ENCODE results near the gene FPR2. TPM values are rescaled to one million over a fixed set of nuclear protein-coding genes. Genes with fewer than 3 reads are reported as not detected.

FPR2 gene
- total RNA-seq, 1 experiment from 2014 or later, result not detected

DNA sequence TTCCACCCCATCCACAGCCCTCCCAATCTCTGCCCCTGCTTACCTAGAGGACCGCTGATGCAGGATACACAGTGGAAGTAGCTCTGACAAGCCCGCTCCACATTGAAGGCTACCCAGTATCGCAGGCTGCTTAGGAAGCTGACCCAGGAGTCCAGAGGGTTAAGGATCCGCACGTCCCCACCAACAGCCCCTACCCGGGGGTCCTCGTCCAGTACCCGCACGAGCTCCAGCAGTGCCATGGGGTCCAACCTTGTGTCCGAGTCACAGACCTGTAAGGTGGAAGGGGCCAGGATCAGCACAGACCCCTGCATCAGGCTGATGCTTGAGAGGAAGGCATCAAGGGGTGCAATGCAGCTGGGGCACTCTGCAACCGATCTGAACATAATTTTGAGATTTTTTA is 44.1 kb upstream of the FPR2 start:
- Histone ChIP-seq H3K4me3 (ENCODE audit: low read depth, low read length) (no peak overlapping the region), H3K9me3 (peaks cover 5% of the 10 kb centered on the region; the same call in 1 of the 2 replicates), H3K36me3 (ENCODE audit: control insufficient read depth, insufficient read depth, low read length) (no peaks in the 10 kb centered on the region), H3K27me3 (replicated peaks; ENCODE audit: control insufficient read depth, insufficient read depth, low read length) (no peaks in the 10 kb centered on the region), H3K4me1 (no peaks in the 10 kb centered on the region)
- no peak for DNase-seq
- Mint-ChIP-seq H3K4me3 (ENCODE audit: unreplicated experiment) (no peak overlapping the region), H3K4me1 (ENCODE audit: low read depth, unreplicated experiment) (no peaks in the 10 kb centered on the region), H3K9me3 (ENCODE audit: unreplicated experiment) (peaks cover 41% of the 10 kb centered on the region), H3K27me3 (ENCODE audit: insufficient read depth, unreplicated experiment) (peaks cover 7% of the 10 kb centered on the region), H3K36me3 (ENCODE audit: insufficient read depth, unreplicated experiment) (no peaks in the 10 kb centered on the region), H3K27ac (ENCODE audit: unreplicated experiment) (no peak overlapping the region)
- ChIA-PET POLR2A (no interaction called here), CTCF (no interaction called here)
- TF ChIP-seq, protein P1, sequence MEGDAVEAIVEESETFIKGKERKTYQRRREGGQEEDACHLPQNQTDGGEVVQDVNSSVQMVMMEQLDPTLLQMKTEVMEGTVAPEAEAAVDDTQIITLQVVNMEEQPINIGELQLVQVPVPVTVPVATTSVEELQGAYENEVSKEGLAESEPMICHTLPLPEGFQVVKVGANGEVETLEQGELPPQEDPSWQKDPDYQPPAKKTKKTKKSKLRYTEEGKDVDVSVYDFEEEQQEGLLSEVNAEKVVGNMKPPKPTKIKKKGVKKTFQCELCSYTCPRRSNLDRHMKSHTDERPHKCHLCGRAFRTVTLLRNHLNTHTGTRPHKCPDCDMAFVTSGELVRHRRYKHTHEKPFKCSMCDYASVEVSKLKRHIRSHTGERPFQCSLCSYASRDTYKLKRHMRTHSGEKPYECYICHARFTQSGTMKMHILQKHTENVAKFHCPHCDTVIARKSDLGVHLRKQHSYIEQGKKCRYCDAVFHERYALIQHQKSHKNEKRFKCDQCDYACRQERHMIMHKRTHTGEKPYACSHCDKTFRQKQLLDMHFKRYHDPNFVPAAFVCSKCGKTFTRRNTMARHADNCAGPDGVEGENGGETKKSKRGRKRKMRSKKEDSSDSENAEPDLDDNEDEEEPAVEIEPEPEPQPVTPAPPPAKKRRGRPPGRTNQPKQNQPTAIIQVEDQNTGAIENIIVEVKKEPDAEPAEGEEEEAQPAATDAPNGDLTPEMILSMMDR (IDR thresholded peaks at IDR 0.05; ENCODE audit: insufficient read depth in 1 of 2, low read depth in 1 of 2, low read length in 1 of 2, severe bottlenecking in 1 of 2, unreplicated experiment in 1 of 2), result no peak
- intact Hi-C loops (cut with micrococcal nuclease; ENCODE audit: unreplicated experiment), result no loop called here
- no TSS peak for BruUV-seq (replicated peaks)

DNA sequence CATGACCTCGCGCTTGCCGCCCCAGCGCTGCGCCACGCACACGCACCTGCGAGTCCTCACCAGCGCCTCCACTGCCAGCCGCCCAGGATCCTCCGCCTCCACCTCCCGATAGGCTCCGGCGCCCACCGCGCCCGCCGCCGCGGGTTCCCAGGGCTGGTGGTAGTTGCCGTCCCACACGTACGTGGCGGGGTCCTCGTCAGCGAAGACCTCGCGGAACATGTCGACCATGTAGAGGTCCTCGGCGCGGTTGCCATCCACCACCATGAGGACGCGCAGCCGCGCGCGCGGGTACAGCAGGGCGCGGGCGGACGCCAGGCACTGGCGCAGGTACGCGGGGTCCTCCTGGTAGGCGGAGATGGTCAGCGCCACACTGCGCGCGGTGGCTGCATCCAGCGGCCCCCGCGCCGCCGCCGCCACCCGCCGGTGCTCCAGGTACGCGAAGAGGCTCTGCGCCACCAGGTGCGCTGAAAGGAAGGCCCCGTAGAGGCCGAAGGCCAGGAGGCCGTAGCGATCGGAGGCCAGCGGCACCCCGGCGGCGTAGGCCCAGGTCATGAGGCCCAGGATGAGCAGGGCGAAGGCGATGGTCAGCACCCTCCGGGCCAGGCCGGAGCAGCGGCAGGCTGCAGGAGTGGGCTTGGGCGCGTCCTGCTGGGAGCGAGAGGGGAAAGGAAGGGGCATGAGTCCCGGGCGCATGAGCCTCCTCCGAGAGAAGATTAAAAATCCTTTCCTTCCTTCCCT is 41.6 kb upstream of the FPR2 start:
- intact Hi-C loops (cut with micrococcal nuclease; ENCODE audit: unreplicated experiment), result no loop called here
- CTCF ChIA-PET, result no interaction called here
- Mint-ChIP-seq H3K4me1 (ENCODE audit: low read depth, unreplicated experiment) (no peaks in the 10 kb centered on the region), H3K27me3 (ENCODE audit: insufficient read depth, unreplicated experiment) (peaks cover 7% of the 10 kb centered on the region), H3K4me3 (ENCODE audit: unreplicated experiment) (no peak overlapping the region), H3K9me3 (ENCODE audit: unreplicated experiment) (peaks cover 32% of the 10 kb centered on the region), H3K36me3 (ENCODE audit: insufficient read depth, unreplicated experiment) (no peaks in the 10 kb centered on the region), H3K27ac (ENCODE audit: unreplicated experiment) (no peak overlapping the region)
- BruUV-seq (replicated peaks), result no TSS peak
- Histone ChIP-seq H3K4me3 (ENCODE audit: low read depth, low read length) (no peak overlapping the region), H3K9me3 (0 out of 2 replicates have a peak, but pooled peaks cover 5% of the 10 kb centered on the region), H3K36me3 (ENCODE audit: control insufficient read depth, insufficient read depth, low read length) (no peaks in the 10 kb centered on the region), H3K4me1 (no peaks in the 10 kb centered on the region), H3K27me3 (replicated peaks; ENCODE audit: control insufficient read depth, insufficient read depth, low read length) (no peaks in the 10 kb centered on the region)
- POLR2A ChIA-PET, result no interaction called here
- TF ChIP-seq, protein P1 (IDR thresholded peaks at IDR 0.05; ENCODE audit: insufficient read depth in 1 of 2, low read depth in 1 of 2, low read length in 1 of 2, severe bottlenecking in 1 of 2, unreplicated experiment in 1 of 2), result no peak
- DNase-seq, result no peak

DNA sequence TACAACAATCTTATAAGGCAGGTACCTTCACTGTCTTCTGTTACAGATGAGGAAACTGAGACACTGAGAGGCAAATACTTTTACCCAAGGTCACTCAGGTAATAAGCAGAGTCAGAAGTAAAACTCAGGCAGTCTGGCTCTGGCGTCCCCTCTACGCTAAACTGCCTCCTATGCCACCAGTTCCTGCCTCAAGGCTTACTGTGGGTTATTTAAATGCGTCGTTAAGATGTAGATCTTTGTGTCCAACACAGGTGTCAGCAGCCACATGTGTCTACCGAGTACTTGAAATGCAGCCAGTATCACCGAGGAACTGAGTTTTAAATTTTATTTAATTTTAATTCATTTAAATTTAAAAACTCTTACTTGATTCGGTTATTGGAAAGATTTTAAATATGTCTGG is 39.1 kb upstream of the FPR2 start:
- TF ChIP-seq, protein P1 (IDR thresholded peaks at IDR 0.05; ENCODE audit: insufficient read depth in 1 of 2, low read depth in 1 of 2, low read length in 1 of 2, severe bottlenecking in 1 of 2, unreplicated experiment in 1 of 2), result no peak
- 0 out of 2 replicates have a peak, but pooled peaks cover 5% of the 10 kb centered on the region for H3K9me3 ChIP-seq
- H3K4me3 Mint-ChIP-seq (ENCODE audit: unreplicated experiment), result no peak overlapping the region
- H3K4me1 ChIP-seq, result no peaks in the 10 kb centered on the region
- H3K36me3 Mint-ChIP-seq (ENCODE audit: insufficient read depth, unreplicated experiment), result no peaks in the 10 kb centered on the region
- no peaks in the 10 kb centered on the region for H3K4me1 Mint-ChIP-seq (ENCODE audit: low read depth, unreplicated experiment)
- no peak for DNase-seq
- H3K36me3 ChIP-seq (ENCODE audit: control insufficient read depth, insufficient read depth, low read length), result no peaks in the 10 kb centered on the region
- no peak overlapping the region for H3K27ac Mint-ChIP-seq (ENCODE audit: unreplicated experiment)
- peaks cover 30% of the 10 kb centered on the region for H3K9me3 Mint-ChIP-seq (ENCODE audit: unreplicated experiment)
- peaks cover 6% of the 10 kb centered on the region for H3K27me3 Mint-ChIP-seq (ENCODE audit: insufficient read depth, unreplicated experiment)
- CTCF ChIA-PET, result no interaction called here
- POLR2A ChIA-PET, result no interaction called here
- intact Hi-C loops (cut with micrococcal nuclease; ENCODE audit: unreplicated experiment), result no loop called here
- no TSS peak for BruUV-seq (replicated peaks)
- H3K4me3 ChIP-seq (ENCODE audit: low read depth, low read length), result no peak overlapping the region
- H3K27me3 ChIP-seq (replicated peaks; ENCODE audit: control insufficient read depth, insufficient read depth, low read length), result no peaks in the 10 kb centered on the region
